ENCODE data around the gene LBX2. TPM values are rescaled to one million over a fixed set of nuclear protein-coding genes. Genes with fewer than 3 reads are reported as not detected.

LBX2 gene
- total and polyA plus RNA-seq, 8 donors = 0.14 to 2.2 (median 0.77) TPM; not detected in 1

DNA sequence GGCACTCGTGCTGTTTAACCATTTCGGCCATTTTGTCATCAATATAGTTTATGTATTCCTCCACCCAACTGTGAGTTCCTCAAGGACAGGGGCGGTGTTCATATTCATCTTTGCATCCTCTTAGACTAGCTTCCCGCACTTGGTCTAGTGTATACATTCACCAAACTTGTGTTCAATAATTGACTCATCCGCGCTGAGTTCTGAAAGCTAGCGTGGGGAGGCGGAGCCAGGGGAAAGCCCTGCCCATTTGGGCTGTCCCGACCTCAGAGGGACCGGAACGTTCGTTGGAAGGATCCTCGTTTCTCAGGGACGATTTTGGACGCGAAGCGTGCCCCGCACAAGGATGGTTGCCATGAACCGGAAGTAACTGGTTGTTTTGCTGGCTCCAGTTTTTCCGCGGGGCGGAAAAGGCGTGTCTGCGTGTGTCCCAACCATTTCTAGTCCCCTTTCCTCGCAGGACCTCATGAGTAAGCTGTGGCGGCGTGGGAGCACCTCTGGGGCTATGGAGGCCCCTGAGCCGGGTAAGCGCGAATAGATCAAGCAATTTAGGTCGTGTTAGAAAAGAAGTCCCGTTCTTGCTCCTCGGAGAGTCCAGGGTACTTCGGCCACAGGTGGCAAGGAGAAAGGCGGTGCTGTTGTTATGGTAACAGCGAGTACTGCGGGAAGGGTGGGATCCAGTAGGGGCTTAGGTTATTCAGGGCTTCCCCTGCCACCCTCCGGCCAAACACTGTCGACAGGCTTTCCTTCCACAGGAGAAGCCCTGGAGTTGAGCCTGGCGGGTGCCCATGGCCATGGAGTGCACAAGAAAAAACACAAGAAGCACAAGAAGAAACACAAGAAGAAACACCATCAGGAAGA is 44.5 kb downstream of the LBX2 start, which contains the start of gene INO80B:
Gene INO80B (plus strand): TSS at position 434 of the 858 bp plus-strand sequence. CDS start 30 bp downstream, at position 464.
- TF ChIP-seq, protein P1, sequence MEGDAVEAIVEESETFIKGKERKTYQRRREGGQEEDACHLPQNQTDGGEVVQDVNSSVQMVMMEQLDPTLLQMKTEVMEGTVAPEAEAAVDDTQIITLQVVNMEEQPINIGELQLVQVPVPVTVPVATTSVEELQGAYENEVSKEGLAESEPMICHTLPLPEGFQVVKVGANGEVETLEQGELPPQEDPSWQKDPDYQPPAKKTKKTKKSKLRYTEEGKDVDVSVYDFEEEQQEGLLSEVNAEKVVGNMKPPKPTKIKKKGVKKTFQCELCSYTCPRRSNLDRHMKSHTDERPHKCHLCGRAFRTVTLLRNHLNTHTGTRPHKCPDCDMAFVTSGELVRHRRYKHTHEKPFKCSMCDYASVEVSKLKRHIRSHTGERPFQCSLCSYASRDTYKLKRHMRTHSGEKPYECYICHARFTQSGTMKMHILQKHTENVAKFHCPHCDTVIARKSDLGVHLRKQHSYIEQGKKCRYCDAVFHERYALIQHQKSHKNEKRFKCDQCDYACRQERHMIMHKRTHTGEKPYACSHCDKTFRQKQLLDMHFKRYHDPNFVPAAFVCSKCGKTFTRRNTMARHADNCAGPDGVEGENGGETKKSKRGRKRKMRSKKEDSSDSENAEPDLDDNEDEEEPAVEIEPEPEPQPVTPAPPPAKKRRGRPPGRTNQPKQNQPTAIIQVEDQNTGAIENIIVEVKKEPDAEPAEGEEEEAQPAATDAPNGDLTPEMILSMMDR (IDR thresholded peaks at IDR 0.05) = no peak
- H3K4me1 ChIP-seq = peaks cover 19 to 37% of the 10 kb centered on the region in 2 donors
- H3K4me3 ChIP-seq = peak within 1 kb of the TSS; percentile 63 to 77
- peak within 1 kb of the TSS; percentile 53 to 82 for H3K27ac ChIP-seq
- ATAC-seq (peak; percentile 71), DNase-seq (peak; percentile 94 to 98 (median 96))
- no peaks in the 10 kb centered on the region for H3K36me3 ChIP-seq
- no peaks in the 10 kb centered on the region for H3K27me3 ChIP-seq
- intact Hi-C loops (cut with DNase I) = no loop called here
- no peaks in the 10 kb centered on the region for H3K9me3 ChIP-seq

DNA sequence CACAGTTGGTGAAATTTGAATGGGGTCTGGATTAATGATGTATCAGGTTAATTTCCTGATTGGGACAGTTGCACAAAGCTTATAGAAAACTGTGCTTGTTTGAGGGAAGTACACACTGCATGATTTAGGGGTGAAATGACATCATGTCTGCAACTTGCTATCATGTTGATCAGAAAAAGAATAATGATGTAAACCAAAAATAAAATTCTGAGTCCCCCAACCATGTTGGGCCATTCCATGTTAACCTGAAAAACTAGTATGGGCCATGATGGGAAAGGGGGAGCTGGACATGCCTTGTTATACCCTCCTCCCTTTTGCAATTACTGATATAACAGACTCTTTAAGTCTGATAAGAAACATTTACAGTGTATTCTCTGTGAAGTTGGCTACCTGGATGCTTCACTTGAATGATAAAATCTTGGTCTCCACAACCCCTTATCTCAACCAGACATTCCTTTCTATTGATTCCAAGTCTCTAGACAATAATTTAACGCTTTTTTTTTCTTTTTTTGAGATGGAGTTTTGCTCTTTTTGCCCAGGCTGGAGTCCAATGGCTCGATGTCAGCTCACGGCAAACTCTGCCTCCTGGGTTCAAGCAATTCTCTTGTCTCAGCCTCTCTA is 48.7 kb downstream of the LBX2 start:
- TF ChIP-seq, protein P1 (IDR thresholded peaks at IDR 0.05) = no peak
- no peaks in the 10 kb centered on the region for H3K27me3 ChIP-seq
- peaks cover 5 to 6% of the 10 kb centered on the region in 2 donors for H3K4me1 ChIP-seq
- no peaks in the 10 kb centered on the region for H3K9me3 ChIP-seq
- no peak overlapping the region for H3K4me3 ChIP-seq
- H3K27ac ChIP-seq = no peak overlapping the region
- no peak for ATAC-seq
- no peak for DNase-seq
- intact Hi-C loops (cut with DNase I) = no loop called here
- H3K36me3 ChIP-seq = no peaks in the 10 kb centered on the region

DNA sequence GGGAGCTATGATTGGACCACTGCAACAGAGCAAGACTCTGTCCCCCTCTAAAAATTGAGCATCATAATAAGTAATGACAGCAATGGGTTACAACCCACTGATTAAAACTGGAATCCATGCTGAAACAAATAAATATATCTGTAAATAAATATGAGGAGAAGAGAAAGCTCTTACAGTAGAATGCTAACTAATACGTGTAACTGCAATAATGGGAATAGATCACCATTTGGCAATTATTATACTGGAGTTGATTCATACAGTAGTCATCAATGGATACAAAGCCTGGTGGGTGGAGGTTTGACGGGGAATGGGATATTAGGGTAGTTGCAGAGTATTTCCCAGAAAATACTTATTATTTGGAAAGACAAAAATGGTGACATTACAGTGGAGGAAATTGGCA is 50.6 kb downstream of the LBX2 start:
- TF ChIP-seq, protein P1 (IDR thresholded peaks at IDR 0.05) = no peak
- Histone ChIP-seq H3K36me3 (no peaks in the 10 kb centered on the region), H3K27ac (no peak overlapping the region), H3K4me3 (no peak overlapping the region), H3K9me3 (no peaks in the 10 kb centered on the region), H3K4me1 (no peaks in the 10 kb centered on the region), H3K27me3 (peaks cover 0 to 9% of the 10 kb centered on the region in 2 donors)
- ATAC-seq = no peak
- intact Hi-C loops (cut with DNase I) = no loop called here
- no peak for DNase-seq

Other genes starting within 250 kb of the LBX2 start
- 1 to 10 TPM; 2.0 to 8.2 TPM for gene SLC4A5, start 156.2 kb downstream of the LBX2 start, total RNA-seq
- gene SLC4A5, start 156.2 kb downstream of the LBX2 start, polyA plus RNA-seq (ENCODE audit: insufficient read length in 6 of 6) = 10 to 100 TPM in 2 of 6 donors, 1 to 10 TPM in 4; 6.6 to 13.8 (median 8.0) TPM
- 100 to 1,000 TPM; 121 to 132 TPM for gene DCTN1, start 119.3 kb downstream of the LBX2 start, total RNA-seq
- gene DCTN1, start 119.3 kb downstream of the LBX2 start, polyA plus RNA-seq (ENCODE audit: insufficient read length in 6 of 6) = 100 to 1,000 TPM; 139 to 162 (median 153) TPM
- gene C2orf81, start 78.0 kb downstream of the LBX2 start, total RNA-seq = 1 to 10 TPM; 2.8 to 3.4 TPM
- 1 to 10 TPM; 4.4 to 5.7 (median 5.2) TPM for gene C2orf81, start 78.0 kb downstream of the LBX2 start, polyA plus RNA-seq (ENCODE audit: insufficient read length in 6 of 6)
- 10 to 100 TPM in 1 of 2 donors, 1 to 10 TPM in 1; 9.2 to 17.7 TPM for gene WDR54, start 77.9 kb downstream of the LBX2 start, total RNA-seq
- gene WDR54, start 77.9 kb downstream of the LBX2 start, polyA plus RNA-seq (ENCODE audit: insufficient read length in 6 of 6) = 10 to 100 TPM; 29.9 to 39.6 (median 36.9) TPM
- 10 to 100 TPM; 29.6 to 37.0 TPM for gene RTKN, start 57.7 kb downstream of the LBX2 start, total RNA-seq
- gene RTKN, start 57.7 kb downstream of the LBX2 start, polyA plus RNA-seq (ENCODE audit: insufficient read length in 6 of 6) = 10 to 100 TPM; 42.0 to 59.5 (median 56.3) TPM
- gene INO80B, start 44.5 kb downstream of the LBX2 start, total RNA-seq = 10 to 100 TPM; 23.8 to 27.1 TPM
- 10 to 100 TPM; 30.7 to 44.5 (median 35.0) TPM for gene INO80B, start 44.5 kb downstream of the LBX2 start, polyA plus RNA-seq (ENCODE audit: insufficient read length in 6 of 6)
- 10 to 100 TPM; 38.7 to 71.7 TPM for gene WBP1, start 41.2 kb downstream of the LBX2 start, total RNA-seq
- 100 to 1,000 TPM; 102 to 122 (median 113) TPM for gene WBP1, start 41.2 kb downstream of the LBX2 start, polyA plus RNA-seq (ENCODE audit: insufficient read length in 6 of 6)
- 10 to 100 TPM; 67.6 to 69.6 TPM for gene MOGS, start 34.2 kb downstream of the LBX2 start, total RNA-seq
- gene MOGS, start 34.2 kb downstream of the LBX2 start, polyA plus RNA-seq (ENCODE audit: insufficient read length in 6 of 6) = 10 to 100 TPM; 40.5 to 51.6 (median 44.8) TPM
- gene MRPL53, start 26.9 kb downstream of the LBX2 start, total RNA-seq = 10 to 100 TPM; 69.5 to 73.6 TPM
- gene MRPL53, start 26.9 kb downstream of the LBX2 start, polyA plus RNA-seq (ENCODE audit: insufficient read length in 6 of 6) = 10 to 100 TPM; 33.5 to 57.8 (median 47.8) TPM
- 10 to 100 TPM; 12.1 to 17.5 TPM for gene CCDC142, start 16.6 kb downstream of the LBX2 start, total RNA-seq
- gene CCDC142, start 16.6 kb downstream of the LBX2 start, polyA plus RNA-seq (ENCODE audit: insufficient read length in 6 of 6) = 10 to 100 TPM; 13.7 to 18.6 (median 17.4) TPM
- 10 to 100 TPM; 22.1 to 27.0 TPM for gene TTC31, start 16.5 kb downstream of the LBX2 start, total RNA-seq
- 10 to 100 TPM; 31.2 to 38.4 (median 34.2) TPM for gene TTC31, start 16.5 kb downstream of the LBX2 start, polyA plus RNA-seq (ENCODE audit: insufficient read length in 6 of 6)
- 10 to 100 TPM; 27.1 to 33.6 TPM for gene PCGF1, start 8.1 kb upstream of the LBX2 start, total RNA-seq
- 10 to 100 TPM; 20.4 to 27.1 (median 23.3) TPM for gene PCGF1, start 8.1 kb upstream of the LBX2 start, polyA plus RNA-seq (ENCODE audit: insufficient read length in 6 of 6)
- not detected for gene TLX2, start 14.8 kb upstream of the LBX2 start, total RNA-seq
- gene TLX2, start 14.8 kb upstream of the LBX2 start, polyA plus RNA-seq (ENCODE audit: insufficient read length in 6 of 6) = under 1 TPM in 2 of 6 donors, not detected in 4; 0.08 TPM
- under 1 TPM; 0.24 to 0.26 TPM for gene DQX1, start 26.6 kb upstream of the LBX2 start, total RNA-seq
- gene DQX1, start 26.6 kb upstream of the LBX2 start, polyA plus RNA-seq (ENCODE audit: insufficient read length in 6 of 6) = under 1 TPM; 0.13 to 0.54 (median 0.27) TPM
- gene AUP1, start 30.1 kb upstream of the LBX2 start, total RNA-seq = 100 to 1,000 TPM; 110 to 132 TPM
- gene AUP1, start 30.1 kb upstream of the LBX2 start, polyA plus RNA-seq (ENCODE audit: insufficient read length in 6 of 6) = 100 to 1,000 TPM in 2 of 6 donors, 10 to 100 TPM in 4; 82.1 to 106 (median 91.0) TPM
- gene HTRA2, start 30.3 kb upstream of the LBX2 start, total RNA-seq = 10 to 100 TPM; 29.4 to 36.6 TPM
- 10 to 100 TPM; 31.8 to 36.1 (median 33.9) TPM for gene HTRA2, start 30.3 kb upstream of the LBX2 start, polyA plus RNA-seq (ENCODE audit: insufficient read length in 6 of 6)
- gene LOXL3, start 54.3 kb upstream of the LBX2 start, total RNA-seq = 10 to 100 TPM; 10.8 to 12.2 TPM
- 10 to 100 TPM in 2 of 6 donors, 1 to 10 TPM in 4; 8.4 to 10.7 (median 9.7) TPM for gene LOXL3, start 54.3 kb upstream of the LBX2 start, polyA plus RNA-seq (ENCODE audit: insufficient read length in 6 of 6)
- gene DOK1, start 55.1 kb upstream of the LBX2 start, total RNA-seq = 10 to 100 TPM; 26.7 to 35.2 TPM
- gene DOK1, start 55.1 kb upstream of the LBX2 start, polyA plus RNA-seq (ENCODE audit: insufficient read length in 6 of 6) = 10 to 100 TPM in 2 of 6 donors, 1 to 10 TPM in 4; 8.7 to 12.3 (median 9.7) TPM
- gene M1AP, start 148.7 kb upstream of the LBX2 start, total RNA-seq = 1 to 10 TPM in 1 of 2 donors, under 1 TPM in 1; 0.47 to 1.1 TPM
- gene M1AP, start 148.7 kb upstream of the LBX2 start, polyA plus RNA-seq (ENCODE audit: insufficient read length in 6 of 6) = 1 to 10 TPM in 1 of 6 donors, under 1 TPM in 5; 0.14 to 1.0 (median 0.23) TPM
- gene SEMA4F, start 154.6 kb upstream of the LBX2 start, total RNA-seq = 10 to 100 TPM in 1 of 2 donors, 1 to 10 TPM in 1; 9.3 to 23.8 TPM
- 1 to 10 TPM; 6.0 to 8.7 (median 6.7) TPM for gene SEMA4F, start 154.6 kb upstream of the LBX2 start, polyA plus RNA-seq (ENCODE audit: insufficient read length in 6 of 6)